Embryonic facial prominence (tissue), 1 donor: ENCODE results near the gene COMP.
A peak's percentile ranks its signal among the peaks of the same experiment; 100 is the strongest.

Source experiments
- DNase-seq: peaks from one replicate; pipeline ENCODE4 v3.0.0-alpha.2; 2016; ENCODE audit errors: extremely low spot score

The COMP gene

GRCh38 chr19:18768997-18769891 is 21.9 kb downstream of the COMP start:
- no peak for DNase-seq

- no peak for DNase-seq
Measured at GRCh38 chr19:18768046-18768771, 22.9 kb downstream of the COMP start.

DNA sequence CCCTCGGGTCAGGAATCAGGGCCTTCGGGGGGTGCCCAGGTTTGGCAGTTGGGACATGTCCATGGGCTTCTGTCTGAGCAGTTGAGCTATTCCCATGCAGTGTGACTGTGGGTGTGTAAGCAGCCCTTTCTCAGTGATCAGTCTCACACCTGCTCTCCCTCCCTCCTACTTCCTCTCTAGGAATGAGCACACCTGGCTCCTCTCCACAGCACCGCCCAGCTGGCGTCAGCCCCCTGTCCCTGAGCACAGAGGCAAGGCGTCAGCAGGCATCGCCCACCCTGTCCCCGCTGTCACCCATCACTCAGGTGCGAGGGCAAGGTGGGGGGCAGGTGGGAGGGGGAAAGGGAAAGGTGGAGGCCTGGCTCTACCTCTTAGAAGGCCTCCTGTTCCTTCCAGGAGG is 25.9 kb downstream of the COMP start:
- no peak for DNase-seq

DNA sequence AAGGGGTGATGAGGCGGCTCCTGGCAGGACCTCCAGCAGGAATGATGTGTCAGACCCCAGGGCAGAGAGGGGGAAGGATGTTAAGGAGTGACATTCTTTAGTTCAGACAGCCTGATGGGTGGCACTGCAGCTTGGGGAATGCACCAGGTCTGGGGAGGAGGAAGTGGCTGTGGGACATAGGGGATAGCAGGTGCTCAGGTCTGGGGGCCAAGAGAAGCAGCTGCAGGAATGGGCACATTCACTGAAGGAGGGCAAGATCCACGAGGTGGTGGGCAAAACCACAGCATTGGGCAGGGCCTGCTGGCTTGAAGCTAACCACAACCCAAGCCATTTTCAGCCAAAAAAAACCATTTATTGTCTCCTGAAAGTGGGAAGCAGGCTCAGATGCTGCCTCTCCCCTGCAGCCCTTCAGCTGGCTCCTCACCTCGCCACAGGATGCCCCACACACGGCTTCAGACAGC is 26.5 kb downstream of the COMP start:
- DNase-seq, result no peak

GRCh38 chr19:18763674-18764590 is 27.2 kb downstream of the COMP start:
- DNase-seq, result no peak

DNA sequence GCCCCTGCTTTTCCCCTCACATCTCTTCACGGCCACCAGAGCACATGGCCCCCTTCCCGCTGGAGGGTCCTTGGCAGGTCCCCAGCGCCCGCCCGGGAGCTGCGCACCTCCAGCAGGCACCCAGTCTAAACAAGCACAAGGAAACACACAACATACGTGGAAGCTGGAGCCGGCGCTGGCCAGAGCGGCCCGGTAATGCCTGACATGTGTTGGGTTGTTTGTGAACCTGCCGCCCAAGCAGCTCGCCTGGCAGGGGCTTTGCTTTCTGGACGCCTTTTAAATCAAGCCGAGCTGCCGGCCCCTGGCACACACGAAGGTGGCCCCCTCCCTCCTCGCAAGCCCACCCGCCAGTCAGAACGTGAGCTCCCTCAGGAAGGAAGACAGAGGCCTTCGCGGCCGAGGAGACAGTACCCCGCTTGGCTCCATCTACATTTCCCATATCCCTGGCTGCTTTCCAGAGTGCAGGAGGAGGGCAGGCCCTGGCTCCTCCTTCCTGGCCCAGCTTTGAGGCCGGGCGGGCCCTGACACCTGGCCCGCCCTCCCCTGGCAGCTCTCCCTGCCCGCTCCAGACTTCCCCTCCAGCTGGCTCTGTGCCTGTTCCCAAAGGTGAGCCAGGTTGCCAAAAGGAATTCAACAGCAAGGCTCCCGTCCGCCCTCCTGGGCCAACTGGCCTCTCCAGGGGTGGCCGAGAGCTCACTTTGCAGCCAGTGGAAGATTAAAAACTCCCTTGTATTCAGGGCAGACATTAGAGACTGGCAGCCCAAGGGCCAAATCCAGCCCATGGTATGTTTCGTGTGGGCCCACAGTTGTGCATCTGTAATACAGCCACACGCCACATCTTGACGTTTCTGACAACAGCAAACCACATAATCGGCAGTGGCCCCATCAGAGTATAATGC is 28.7 kb downstream of the COMP start:
- peak; percentile 76 for DNase-seq

- no peak for DNase-seq
Measured at GRCh38 chr19:18761531-18762110, 29.5 kb downstream of the COMP start.

GRCh38 chr19:18760440-18761383 is 30.4 kb downstream of the COMP start:
- DNase-seq, result no peak

- DNase-seq, result no peak
Measured at GRCh38 chr19:18759995-18760426, 31.1 kb downstream of the COMP start.

- no peak for DNase-seq
Measured at GRCh38 chr19:18759304-18759994, 31.7 kb downstream of the COMP start.

- no peak for DNase-seq
Measured at GRCh38 chr19:18756896-18757295, 34.2 kb downstream of the COMP start.

GRCh38 chr19:18754501-18754900 is 36.6 kb downstream of the COMP start:
- no peak for DNase-seq

GRCh38 chr19:18751571-18751970 is 39.5 kb downstream of the COMP start:
- DNase-seq, result no peak

DNA sequence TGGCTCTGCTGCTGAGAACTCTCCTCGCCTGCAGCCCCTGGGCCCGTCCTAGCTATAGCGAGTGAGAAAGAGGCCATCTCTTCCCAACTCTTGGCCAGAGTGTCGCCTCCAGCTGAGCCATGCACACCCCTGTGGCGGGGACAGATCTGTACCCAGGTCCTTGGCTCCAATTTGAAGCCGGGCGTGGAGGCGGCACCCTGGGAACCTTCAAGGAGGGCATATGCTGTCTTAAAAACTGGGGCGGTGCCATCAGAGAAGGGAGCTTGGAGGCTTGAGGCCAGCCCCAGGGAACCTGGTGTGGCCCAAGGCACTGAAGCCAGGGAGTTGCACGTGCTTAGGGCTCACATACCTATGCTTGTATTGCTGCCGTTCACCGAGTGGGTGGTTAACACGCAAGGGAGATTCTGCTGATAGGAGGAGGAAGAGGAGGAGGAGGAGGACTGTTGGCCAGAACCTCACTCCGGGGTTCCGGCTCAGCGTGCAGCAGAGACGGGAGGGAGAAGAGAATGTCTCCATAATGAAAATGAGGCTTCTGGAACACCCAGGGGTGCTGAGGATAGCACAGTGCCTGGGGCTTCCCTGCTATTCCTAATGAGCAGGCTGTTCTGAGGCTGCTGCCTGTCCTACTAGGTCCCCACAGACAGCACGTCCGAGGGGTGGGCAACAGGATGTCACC is 40.7 kb downstream of the COMP start:
- no peak for DNase-seq

GRCh38 chr19:18749362-18750231 is 41.5 kb downstream of the COMP start:
- no peak for DNase-seq

- no peak for DNase-seq
Measured at GRCh38 chr19:18746401-18747325, 44.4 kb downstream of the COMP start.
